Activated T-helper 9 cell treated with anti-CD3 and anti-CD28 coated beads, Interleukin-2, amount 50 U/mL, for 16 hours (primary cell): ENCODE results near the gene PRF1.
"Not testable (repeated sequence)": the region's sequence is repeated elsewhere in the genome, so short reads cannot be mapped to it uniquely, and the experiment has no call there.

Experiments used
- DNase-seq: peaks from one replicate; pipeline ENCODE4 v3.0.0-alpha.2; 2020; ENCODE audit warnings: low read depth

The PRF1 gene

DNA sequence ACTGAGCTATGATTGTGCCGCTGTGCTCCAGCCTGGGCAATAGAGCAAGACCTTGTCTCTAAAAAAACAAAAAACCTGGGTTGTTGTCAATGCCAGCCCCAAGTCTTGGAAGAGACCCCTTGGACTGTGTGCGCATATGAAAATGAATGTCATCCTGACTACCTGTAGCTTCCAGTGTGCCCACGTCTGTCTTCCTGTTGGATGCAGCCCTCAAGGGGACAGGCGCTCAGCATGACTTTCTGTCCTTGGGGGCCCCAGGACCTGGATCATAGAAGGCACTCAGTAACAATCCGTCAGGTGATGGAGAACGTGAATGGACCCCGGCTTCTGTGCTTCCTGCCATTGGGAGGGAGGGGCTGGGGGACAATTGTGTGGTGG is 9.0 kb downstream of the PRF1 start:
- DNase-seq, result no peak

DNA sequence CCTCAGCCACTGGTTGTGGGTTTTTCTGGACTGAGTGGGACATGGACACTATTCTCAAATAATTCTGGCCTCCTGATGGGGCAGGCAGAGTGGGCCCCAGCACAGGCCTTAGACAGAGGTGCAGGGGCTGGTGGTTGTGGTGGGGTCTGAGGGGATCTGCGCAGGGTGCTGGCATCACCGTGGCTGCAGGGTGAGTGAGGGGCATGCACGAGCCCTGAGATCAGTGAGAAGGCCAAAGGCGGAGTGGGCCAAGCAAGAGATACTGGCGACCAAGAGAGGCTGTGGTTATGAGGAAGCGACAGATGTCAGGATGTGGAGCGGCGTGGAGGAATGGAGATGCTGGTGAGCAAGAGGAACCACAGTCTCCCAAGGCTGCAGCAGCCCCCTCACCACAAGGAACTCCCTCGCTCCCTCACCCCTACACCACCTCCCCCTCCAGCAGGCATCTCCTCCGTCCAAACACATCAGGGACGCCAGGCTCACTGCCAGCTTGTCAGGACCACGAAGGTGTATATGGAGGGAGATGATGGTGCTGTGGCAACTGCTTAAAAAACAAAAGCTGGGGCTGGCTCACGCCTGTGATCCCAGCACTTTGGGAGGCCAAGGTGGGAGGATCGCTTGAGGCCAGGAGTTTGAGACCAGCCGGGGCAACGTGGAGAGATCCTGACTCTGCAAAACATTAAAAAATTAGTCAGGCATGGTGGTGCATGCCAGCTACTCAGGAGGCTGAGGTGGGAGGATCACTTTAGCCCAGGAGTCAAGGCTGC is 9.6 kb downstream of the PRF1 start:
- DNase-seq, result no peak

DNA sequence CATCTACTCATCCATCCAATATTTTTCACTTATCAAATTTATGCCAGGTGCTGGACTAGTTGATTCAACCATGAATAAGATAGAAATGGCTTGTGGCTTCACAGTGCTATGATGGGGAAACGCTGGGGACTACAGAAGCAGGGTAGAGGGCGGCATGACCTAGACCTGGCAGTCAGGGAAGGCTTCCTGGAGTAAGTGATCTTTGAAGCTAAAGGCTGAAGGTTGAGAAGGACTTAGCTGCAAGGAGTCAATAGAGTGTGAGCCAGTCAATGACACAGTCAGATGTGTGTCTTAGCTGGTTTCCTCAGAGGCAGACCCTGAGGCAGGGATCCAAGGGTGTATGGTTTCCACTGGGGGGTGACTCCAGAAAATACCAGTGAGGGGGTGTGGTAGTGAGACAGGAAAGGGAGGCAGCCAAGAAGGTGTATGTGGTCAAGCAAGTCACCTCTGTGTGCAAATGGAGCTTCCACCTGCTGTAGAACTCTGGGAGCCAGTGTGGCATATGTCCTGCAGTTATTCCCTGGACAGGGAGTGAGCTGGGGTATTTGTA is 10.3 kb downstream of the PRF1 start:
- DNase-seq, result no peak

GRCh38 chr10:70590655-70591416 is 11.7 kb downstream of the PRF1 start:
- no peak for DNase-seq

- DNase-seq, result no peak
Observed at GRCh38 chr10:70589762-70590654, 12.5 kb downstream of the PRF1 start.

- no peak for DNase-seq
Observed at GRCh38 chr10:70588859-70589570, 13.5 kb downstream of the PRF1 start.

DNA sequence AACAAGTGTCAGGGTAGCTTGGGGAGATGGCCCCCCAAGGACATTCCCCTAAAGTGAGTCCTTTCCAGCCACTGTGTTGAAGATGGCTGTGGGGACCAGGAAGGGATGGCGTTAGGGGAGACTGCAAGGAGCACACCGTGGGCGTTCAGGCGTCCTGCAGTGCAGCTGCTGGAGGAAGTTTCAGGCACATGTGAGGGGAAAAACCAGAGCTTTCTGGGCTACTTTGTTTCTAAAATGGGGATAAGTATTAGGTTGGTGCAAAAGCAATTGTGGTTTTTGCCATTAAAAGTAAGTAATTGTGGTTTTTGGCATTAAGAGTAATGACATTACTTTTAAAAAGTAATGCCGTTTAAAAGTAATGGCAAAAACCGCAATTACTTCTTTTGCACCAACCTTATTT is 14.3 kb downstream of the PRF1 start:
- no peak for DNase-seq

DNA sequence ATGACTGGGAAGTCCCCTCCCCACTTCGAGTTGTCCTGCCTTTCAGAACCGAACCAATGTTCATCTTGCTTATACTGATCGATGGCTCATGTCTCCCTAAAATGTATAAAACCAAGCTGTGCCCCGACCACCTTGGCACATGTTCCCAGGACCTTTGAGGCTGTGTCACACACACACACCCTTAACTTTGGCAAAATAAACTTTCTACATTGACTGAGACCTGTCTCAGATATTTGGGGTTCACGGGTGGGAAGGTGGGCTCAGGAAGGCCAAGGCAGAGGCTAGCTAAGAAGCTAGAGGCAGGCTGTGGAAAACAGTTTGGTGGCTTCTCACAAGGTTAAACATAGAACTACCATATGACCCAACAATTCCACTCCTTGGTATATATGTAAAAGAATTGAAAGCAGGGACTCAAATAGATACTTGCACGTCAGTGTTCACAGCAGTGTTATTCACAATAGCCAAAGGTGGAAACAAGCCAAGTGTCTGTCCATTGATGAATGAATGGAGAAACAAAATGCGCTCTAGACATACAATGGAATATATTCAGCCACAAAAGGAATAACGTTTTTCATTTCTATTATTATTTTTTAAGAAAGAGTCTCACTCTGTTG is 15.4 kb downstream of the PRF1 start:
- DNase-seq, result no peak

- no peak for DNase-seq
Observed at GRCh38 chr10:70586348-70586930, 16.1 kb downstream of the PRF1 start.

DNA sequence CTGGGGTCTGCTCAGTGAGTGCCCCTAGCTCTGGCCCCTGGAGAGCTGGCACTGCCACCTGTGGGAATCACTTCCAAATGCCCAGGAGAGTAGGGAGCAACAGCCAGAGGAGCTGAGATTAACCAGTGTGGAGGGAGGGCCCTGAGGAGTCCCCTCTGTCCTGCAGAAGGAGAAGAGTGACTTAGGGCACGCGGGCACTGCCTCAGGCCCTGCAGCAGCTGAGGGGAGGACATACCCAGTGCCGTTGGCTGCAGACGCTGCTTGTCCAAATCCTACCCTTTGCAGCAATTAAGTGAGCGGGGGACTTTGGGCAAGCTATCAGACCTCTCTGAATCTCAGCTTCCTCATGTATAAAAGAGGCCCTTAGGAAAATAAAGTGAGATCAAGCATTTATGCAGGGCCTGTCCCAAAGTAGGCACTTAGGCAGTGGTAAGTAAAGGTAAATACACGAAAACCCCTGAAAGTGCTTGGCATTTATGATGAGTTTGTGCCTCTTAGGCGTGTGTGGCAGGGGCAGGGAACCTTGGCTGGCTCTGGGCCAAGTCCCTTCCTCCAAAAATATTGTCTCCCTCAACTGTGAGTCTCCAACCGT is 16.9 kb downstream of the PRF1 start:
- no peak for DNase-seq

GRCh38 chr10:70584909-70585544 is 17.5 kb downstream of the PRF1 start:
- no peak for DNase-seq

GRCh38 chr10:70584366-70584765 is 18.2 kb downstream of the PRF1 start:
- no peak for DNase-seq

- no peak for DNase-seq
Observed at GRCh38 chr10:70583669-70584037, 18.9 kb downstream of the PRF1 start.

GRCh38 chr10:70582793-70583668 is 19.5 kb downstream of the PRF1 start:
- no peak for DNase-seq

DNA sequence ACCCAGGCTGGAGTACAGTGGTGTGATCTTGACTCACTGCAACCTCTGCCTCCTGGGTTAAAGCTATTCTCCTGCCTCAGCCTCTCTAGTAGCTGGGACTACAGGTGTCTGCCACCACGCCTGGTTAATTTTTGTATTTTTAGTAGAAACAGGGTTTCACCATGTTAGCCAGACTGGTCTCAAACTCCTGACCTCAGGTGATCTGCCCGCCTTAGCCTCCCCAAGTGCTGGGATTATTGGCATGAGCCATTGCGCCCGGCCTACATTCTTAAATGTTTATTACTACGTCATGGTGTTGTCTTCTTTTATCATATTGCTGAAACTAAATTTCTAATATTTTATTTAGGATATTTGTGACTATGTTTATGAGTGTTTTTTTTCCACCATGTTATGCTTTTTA is 21.4 kb downstream of the PRF1 start:
- DNase-seq, result not testable (repeated sequence)

- DNase-seq, result no peak
Observed at GRCh38 chr10:70579234-70580002, 23.1 kb downstream of the PRF1 start.

GRCh38 chr10:70578371-70578947 is 24.1 kb downstream of the PRF1 start:
- peak; percentile 28 for DNase-seq
